Neutrophil (primary cell): Measurements from ENCODE around the gene GOLPH3L.

Experiments
- H3K27ac ChIP-seq: fragments of 200-600 bp; sonication (generic); 2 replicates; pipeline ENCODE4 v1.5.1; 2016; ENCODE audit warnings: mild to moderate bottlenecking, moderate library complexity
- H3K27me3 ChIP-seq: fragments of 200-600 bp; sonication (generic); 2 replicates; pipeline ENCODE4 v1.6.0; 2016; ENCODE audit warnings: mild to moderate bottlenecking
- H3K36me3 ChIP-seq: fragments of 200-600 bp; sonication (generic); 2 replicates; pipeline ENCODE4 v1.5.1; 2017
- H3K4me1 ChIP-seq, 2 experiments: fragments of 200-600 bp in 1 of 2; sonication (generic) in 1 of 2; 1 replicate in 1 of 2; 2 replicates in 1 of 2; pipeline versions ENCODE4 v1.5.1 to v1.6.1; 2013 to 2016; ENCODE audit warnings: low read depth in 1 of 2, low read length in 1 of 2, mild to moderate bottlenecking in 1 of 2, moderate library complexity in 1 of 2; ENCODE audit not compliant: control insufficient read depth in 1 of 2, insufficient read depth in 1 of 2
- H3K4me3 ChIP-seq, 2 experiments: fragments of 200-600 bp in 1 of 2; sonication (generic) in 1 of 2; 1 replicate in 1 of 2; 2 replicates in 1 of 2; pipeline ENCODE4 v1.5.1; 2013 to 2016; ENCODE audit warnings: low read depth in 1 of 2, low read length in 1 of 2, mild to moderate bottlenecking in 1 of 2, moderate library complexity in 1 of 2
- H3K9me3 ChIP-seq: fragments of 200-600 bp; sonication (generic); 2 replicates; pipeline ENCODE4 v1.5.1; 2016
- CTCF ChIP-seq: fragments of 200-600 bp; sonication (generic); IDR thresholded peaks from 2 replicates; pipeline ENCODE4 v1.5.1; 2016; ENCODE audit warnings: antibody characterized with exemption

GOLPH3L gene

DNA sequence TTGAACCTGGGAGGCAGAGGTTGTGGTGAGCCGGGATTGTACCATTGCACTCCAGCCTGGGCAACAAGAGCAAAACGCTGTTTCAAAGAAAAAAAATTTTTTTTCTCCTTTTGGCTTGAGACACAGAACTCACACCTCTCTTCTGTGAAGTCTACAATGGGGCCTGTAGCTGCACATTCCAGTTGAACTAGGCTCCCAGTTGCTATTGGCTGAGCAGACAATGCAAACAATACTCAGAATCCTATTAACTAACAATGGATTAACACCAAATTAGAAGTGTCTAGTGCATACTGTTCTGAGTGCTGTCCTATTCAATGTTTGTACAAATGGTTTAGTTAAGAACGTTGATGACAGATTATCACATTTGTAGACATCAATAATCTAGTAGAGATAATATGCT lies 100.0 kb downstream of the GOLPH3L start:
- H3K4me3 ChIP-seq, result no peak overlapping the region
- peaks cover 11% of the 10 kb centered on the region for H3K36me3 ChIP-seq
- H3K4me1 ChIP-seq, result peaks cover 39 to 40% of the 10 kb centered on the region in 2 experiments
- no peak for TF ChIP-seq CTCF
- H3K27me3 ChIP-seq, result no peaks in the 10 kb centered on the region
- H3K27ac ChIP-seq, result peak overlapping the region; percentile 69
- no peaks in the 10 kb centered on the region for H3K9me3 ChIP-seq
